ENCODE data around the gene DPYD. TPM values are rescaled to one million over a fixed set of nuclear protein-coding genes. Genes with fewer than 3 reads are reported as not detected.

DPYD gene
- total and polyA plus RNA-seq, 11 donors, result 2.6 to 38.4 (median 7.8) TPM

DNA sequence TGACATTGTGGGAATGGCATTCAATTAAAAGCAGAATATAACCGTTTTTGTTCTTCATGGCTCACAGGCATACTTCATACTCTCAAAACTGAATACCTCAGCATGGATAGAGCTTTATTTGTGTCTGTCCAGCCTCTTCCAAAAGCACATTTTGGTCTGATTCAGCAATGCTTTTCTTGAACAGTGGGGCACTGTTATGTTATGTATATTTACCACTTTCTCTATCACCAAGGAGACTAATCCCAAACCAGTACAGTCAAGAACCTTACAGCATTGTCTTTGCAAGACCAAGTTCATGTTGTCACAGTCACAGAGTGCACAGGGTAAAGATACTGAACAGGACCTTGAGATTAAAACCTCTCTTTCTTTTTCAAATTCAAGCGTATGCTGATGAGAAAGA, 616.5 kb downstream of the DPYD start:
- Histone ChIP-seq H3K36me3 (peaks cover 0 to 21% (median 0%) of the 10 kb centered on the region in 9 donors), H3K27me3 (no peaks in the 10 kb centered on the region), H3K4me3 (no peak overlapping the region), H3K4me1 (no peaks in the 10 kb centered on the region), H3K27ac (no peak overlapping the region), H3K9me3 (no peaks in the 10 kb centered on the region)
- intact Hi-C loops (cut with DNase I), result no loop called here
- ATAC-seq, result peak in 2 of 4 donors; percentile 24 to 61
- 69 to 82% (median 74%) methylated on average over 2 of the region's 2 CpGs for WGBS, 4 donors
- TF ChIP-seq CTCF (IDR thresholded peaks at IDR 0.05), result no peak
- TF ChIP-seq POLR2A (IDR thresholded peaks at IDR 0.05), result no peak
- DNase-seq, result no peak

DNA sequence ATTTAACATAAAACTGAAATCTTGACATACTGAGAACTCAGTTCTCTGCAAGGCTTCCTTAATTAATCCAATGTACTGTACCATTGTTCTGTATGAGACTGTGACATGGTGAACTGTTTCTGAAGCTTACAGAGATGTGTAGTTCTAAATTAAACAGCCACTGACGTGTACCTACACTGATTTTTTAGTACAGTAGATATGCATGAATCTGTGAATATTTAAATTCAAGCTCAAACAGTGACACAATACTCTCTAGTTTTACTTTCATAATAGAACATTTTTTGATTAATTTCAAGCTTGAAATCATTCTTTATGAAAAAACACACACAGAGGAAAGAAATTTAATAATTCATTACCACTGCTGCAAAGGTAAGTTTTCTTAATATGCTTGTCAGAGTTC, 621.9 kb downstream of the DPYD start:
- H3K27me3 ChIP-seq, result no peaks in the 10 kb centered on the region
- DNase-seq (no peak), ATAC-seq (no peak)
- 84 to 100% (median 91%) methylated on average over 1 of the region's 1 CpG for WGBS, 4 donors
- H3K4me3 ChIP-seq, result no peak overlapping the region
- no peaks in the 10 kb centered on the region for H3K4me1 ChIP-seq
- intact Hi-C loops (cut with DNase I), result no loop called here
- no peak overlapping the region for H3K27ac ChIP-seq
- TF ChIP-seq CTCF (IDR thresholded peaks at IDR 0.05), result no peak
- TF ChIP-seq POLR2A (IDR thresholded peaks at IDR 0.05), result no peak
- H3K9me3 ChIP-seq, result no peaks in the 10 kb centered on the region
- H3K36me3 ChIP-seq, result peaks cover 0 to 8% (median 0%) of the 10 kb centered on the region in 9 donors

DNA sequence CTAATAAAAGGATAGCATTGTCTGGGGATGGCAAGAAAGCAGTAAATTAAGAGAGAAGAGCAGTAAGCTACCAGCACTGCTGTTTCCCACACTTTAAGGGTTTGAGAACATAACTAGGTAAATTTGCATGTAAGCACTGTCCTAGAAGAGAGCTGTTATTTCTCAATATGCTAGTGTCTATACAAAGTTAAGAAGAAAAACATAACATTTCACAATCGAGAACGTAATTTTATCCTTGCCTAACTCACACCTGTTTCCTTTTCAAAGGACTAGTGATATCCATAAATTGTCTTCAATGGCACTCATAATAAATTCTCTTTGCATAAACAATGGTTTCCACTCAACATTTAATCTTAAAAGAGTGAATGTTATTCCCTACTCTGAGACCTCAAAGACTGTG, 623.2 kb downstream of the DPYD start:
- no peaks in the 10 kb centered on the region for H3K27me3 ChIP-seq
- ATAC-seq (no peak), DNase-seq (no peak)
- TF ChIP-seq CTCF (IDR thresholded peaks at IDR 0.05) (no peak), POLR2A (IDR thresholded peaks at IDR 0.05) (no peak)
- WGBS, 4 donors, result 72 to 82% (median 80%) methylated on average over 2 of the region's 2 CpGs
- H3K9me3 ChIP-seq, result no peaks in the 10 kb centered on the region
- H3K36me3 ChIP-seq, result peaks cover 0 to 8% (median 0%) of the 10 kb centered on the region in 9 donors
- no peak overlapping the region for H3K4me3 ChIP-seq
- intact Hi-C loops (cut with DNase I), result no loop called here
- no peaks in the 10 kb centered on the region for H3K4me1 ChIP-seq
- no peak overlapping the region for H3K27ac ChIP-seq

DNA sequence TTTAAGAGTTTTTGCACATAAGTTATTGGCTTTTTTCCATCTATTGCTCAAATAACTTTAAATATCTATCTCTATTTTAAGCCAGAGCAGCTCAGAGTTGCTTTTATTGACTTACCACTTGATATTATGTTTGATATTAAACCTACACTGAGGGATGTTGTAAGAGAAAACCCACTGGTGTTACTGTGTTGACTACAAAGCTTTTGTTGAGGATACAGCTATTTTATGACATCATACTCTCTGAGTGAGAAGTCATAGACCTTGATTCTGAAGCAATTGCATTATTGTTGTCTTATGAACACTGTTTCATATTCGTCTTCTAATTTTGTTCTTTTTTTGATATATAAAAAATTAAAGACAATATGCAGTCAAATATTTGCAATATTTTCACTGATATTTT, 638.9 kb downstream of the DPYD start:
- ATAC-seq (no peak), DNase-seq (no peak)

More for the DNA sequence above, 638.9 kb downstream of the DPYD start:
- intact Hi-C loops (cut with DNase I), result no loop called here
- 83 to 88% (median 84%) methylated on average over 1 of the region's 1 CpG for WGBS, 4 donors
- no peaks in the 10 kb centered on the region for H3K36me3 ChIP-seq
- H3K9me3 ChIP-seq, result peaks cover 0 to 10% (median 0%) of the 10 kb centered on the region in 12 donors
- no peak for TF ChIP-seq CTCF (IDR thresholded peaks at IDR 0.05)
- no peak for TF ChIP-seq POLR2A (IDR thresholded peaks at IDR 0.05)
- H3K27ac ChIP-seq, result no peak overlapping the region
- H3K27me3 ChIP-seq, result no peaks in the 10 kb centered on the region
- peaks cover 0 to 13% (median 0%) of the 10 kb centered on the region in 12 donors for H3K4me1 ChIP-seq
- no peak overlapping the region for H3K4me3 ChIP-seq
